Activated B cell treated with CpG ODN at 0.5 μM for 24 hours (primary cell): Measurements from ENCODE around the gene CENPX. TPM values are rescaled to one million over a fixed set of nuclear protein-coding genes. Genes with fewer than 3 reads are reported as not detected.

ENCODE experiments used
- ATAC-seq: fragments of 200-7000 bp; cut with Tn5 transposase; one replicate; pipeline ENCODE4 v1.10.0; 2021; ENCODE audit warnings: low read depth, mild to moderate bottlenecking, moderate library complexity
- CTCF ChIA-PET: fragments of 350-600 bp; sonication (Branson Sonifier 250); formaldehyde crosslinking; loops from one replicate; lab custom pipeline; 2021; ENCODE audit warnings: antibody characterized with exemption; lab: Charles Lee
- POLR2A ChIA-PET: fragments of 350-600 bp; sonication (Branson Sonifier 250); formaldehyde crosslinking; loops from one replicate; lab custom pipeline; 2021; ENCODE audit warnings: antibody characterized with exemption; lab: Charles Lee
- DNase-seq: peaks from one replicate; pipeline ENCODE4 v3.0.0; 2022
- H3K27ac Mint-ChIP-seq: one replicate; pipeline ENCODE4 v1.8.0; 2020; ENCODE audit warnings: mixed read lengths
- H3K27me3 Mint-ChIP-seq: one replicate; pipeline ENCODE4 v1.8.0; 2021; ENCODE audit warnings: mixed read lengths
- H3K36me3 Mint-ChIP-seq: one replicate; pipeline ENCODE4 v1.8.0; 2021; ENCODE audit warnings: low read depth, mixed read lengths
- H3K4me1 Mint-ChIP-seq: one replicate; pipeline ENCODE4 v1.8.0; 2021; ENCODE audit warnings: mixed read lengths
- H3K4me3 Mint-ChIP-seq: one replicate; pipeline ENCODE4 v1.8.0; 2020; ENCODE audit warnings: mild to moderate bottlenecking, mixed read lengths
- H3K9me3 Mint-ChIP-seq: one replicate; pipeline ENCODE4 v1.8.0; 2020; ENCODE audit warnings: mixed read lengths
- intact Hi-C: fragments of 100-400 bp; cut with micrococcal nuclease; formaldehyde crosslinking; loops from one replicate; pipeline ENCODE4 v1.15.1; 2024
- total RNA-seq: library from RNA; stranded (reverse); gene quantifications from 2 replicates; pipeline ENCODE4 v1.2.3, GENCODE V29; 2022
- TF ChIP-seq, protein P1 (sequence below): fragments of 200-600 bp; IDR thresholded peaks from one replicate; pipeline ENCODE4 v1.8.0; 2022; ENCODE audit warnings: antibody characterized with exemption, mild to moderate bottlenecking

CENPX gene
- 37.4 and 41.7 TPM in 2 replicates for total RNA-seq

DNA sequence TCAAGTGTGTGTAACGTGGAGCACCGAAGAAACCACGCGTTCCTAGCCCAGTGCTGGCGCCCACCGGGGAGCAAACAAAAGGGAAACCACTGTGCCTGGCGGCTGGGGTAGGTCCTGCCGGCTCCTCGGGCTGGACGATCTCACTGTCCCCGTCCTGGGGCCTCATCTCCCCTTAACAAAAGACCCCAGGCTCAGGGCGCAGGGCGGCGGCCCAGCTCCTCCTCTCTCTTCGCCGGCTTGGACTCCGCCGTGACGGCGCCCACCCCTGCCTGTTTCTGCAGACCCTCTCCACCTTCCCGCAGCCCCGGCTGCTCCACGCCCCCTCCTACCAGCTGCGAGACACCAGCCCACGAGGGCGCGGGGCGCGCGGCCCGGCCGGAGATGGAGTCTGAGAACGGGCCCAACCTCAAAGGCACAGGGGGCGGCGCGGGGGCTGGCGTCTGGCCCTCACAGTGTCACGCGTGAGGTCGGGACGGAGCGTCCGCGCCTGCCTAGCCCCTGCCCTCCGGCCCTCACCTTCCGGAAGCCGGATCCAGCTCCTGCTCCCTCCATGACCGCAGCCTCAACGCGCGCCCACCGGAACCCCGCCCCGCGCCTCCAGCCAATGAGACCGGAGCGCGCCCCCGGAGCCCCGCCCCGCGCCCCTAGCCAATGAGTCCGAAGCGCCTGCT, at the start of gene CENPX:
Gene CENPX, minus strand, starts transcription at position 569 of the 671 bp plus-strand sequence. Its CDS starts 17 bp downstream, at position 552.
- no peak for ATAC-seq
- intact Hi-C loops: loop anchor here (5.0 kb wide), 2 partner anchors 150 to 475 kb away; partner anchors contain the start of gene ARHGDIA
- no peak for DNase-seq
- CTCF ChIA-PET: interaction anchor here (0.6 to 5.9 kb wide), 3 partner anchors 15 to 63 kb away, joined by 3 to 59 read pairs (median 3); partner anchors contain the start of gene DCXR
- Mint-ChIP-seq H3K4me1 (peaks cover 22% of the 10 kb centered on the region), H3K27ac (peak within 1 kb of the TSS; percentile 35), H3K9me3 (no peaks in the 10 kb centered on the region), H3K27me3 (no peaks in the 10 kb centered on the region), H3K36me3 (peaks cover 4% of the 10 kb centered on the region), H3K4me3 (peak within 1 kb of the TSS; percentile 85)
- POLR2A ChIA-PET: interaction anchor here (0.5 to 3.2 kb wide), 23 partner anchors 13 to 427 kb away, joined by 3 to 43 read pairs (median 4); partner anchors contain the start of genes DCXR, GPS1, MCRIP1 and MRPL12
- TF ChIP-seq, protein P1, sequence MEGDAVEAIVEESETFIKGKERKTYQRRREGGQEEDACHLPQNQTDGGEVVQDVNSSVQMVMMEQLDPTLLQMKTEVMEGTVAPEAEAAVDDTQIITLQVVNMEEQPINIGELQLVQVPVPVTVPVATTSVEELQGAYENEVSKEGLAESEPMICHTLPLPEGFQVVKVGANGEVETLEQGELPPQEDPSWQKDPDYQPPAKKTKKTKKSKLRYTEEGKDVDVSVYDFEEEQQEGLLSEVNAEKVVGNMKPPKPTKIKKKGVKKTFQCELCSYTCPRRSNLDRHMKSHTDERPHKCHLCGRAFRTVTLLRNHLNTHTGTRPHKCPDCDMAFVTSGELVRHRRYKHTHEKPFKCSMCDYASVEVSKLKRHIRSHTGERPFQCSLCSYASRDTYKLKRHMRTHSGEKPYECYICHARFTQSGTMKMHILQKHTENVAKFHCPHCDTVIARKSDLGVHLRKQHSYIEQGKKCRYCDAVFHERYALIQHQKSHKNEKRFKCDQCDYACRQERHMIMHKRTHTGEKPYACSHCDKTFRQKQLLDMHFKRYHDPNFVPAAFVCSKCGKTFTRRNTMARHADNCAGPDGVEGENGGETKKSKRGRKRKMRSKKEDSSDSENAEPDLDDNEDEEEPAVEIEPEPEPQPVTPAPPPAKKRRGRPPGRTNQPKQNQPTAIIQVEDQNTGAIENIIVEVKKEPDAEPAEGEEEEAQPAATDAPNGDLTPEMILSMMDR: no peak

DNA sequence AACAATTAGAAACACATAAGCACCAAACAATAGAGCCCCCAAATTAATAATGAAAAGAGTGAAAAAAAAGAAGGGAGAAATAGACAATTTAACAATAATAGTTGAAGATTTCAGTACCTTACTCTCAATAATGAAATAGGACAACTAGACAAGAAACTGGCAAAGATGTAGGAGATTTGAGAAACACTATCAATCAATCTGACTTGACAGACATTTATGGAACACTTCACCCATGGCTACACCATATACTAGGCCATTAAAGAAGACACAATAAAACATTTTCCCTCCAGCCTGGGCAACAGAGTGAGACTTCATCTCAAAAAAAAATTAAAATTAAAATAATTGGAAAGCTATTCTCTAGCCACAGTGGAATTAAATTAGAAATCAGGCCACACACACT, 47.9 kb upstream of the CENPX start:
- no peak for ATAC-seq
- ChIA-PET POLR2A (interaction anchor here (1.2 kb wide), 1 partner anchor 33 kb away, joined by 4 read pairs; the partner anchor contains the start of gene DCXR), CTCF (no interaction called here)
- no peaks in the 10 kb centered on the region for H3K9me3 Mint-ChIP-seq
- TF ChIP-seq, protein P1: no peak
- no peaks in the 10 kb centered on the region for H3K36me3 Mint-ChIP-seq
- H3K27ac Mint-ChIP-seq: no peak overlapping the region
- peaks cover 3% of the 10 kb centered on the region for H3K27me3 Mint-ChIP-seq
- H3K4me3 Mint-ChIP-seq: no peak overlapping the region
- no peak for DNase-seq
- H3K4me1 Mint-ChIP-seq: peaks cover 6% of the 10 kb centered on the region
- intact Hi-C loops: no loop called here

DNA sequence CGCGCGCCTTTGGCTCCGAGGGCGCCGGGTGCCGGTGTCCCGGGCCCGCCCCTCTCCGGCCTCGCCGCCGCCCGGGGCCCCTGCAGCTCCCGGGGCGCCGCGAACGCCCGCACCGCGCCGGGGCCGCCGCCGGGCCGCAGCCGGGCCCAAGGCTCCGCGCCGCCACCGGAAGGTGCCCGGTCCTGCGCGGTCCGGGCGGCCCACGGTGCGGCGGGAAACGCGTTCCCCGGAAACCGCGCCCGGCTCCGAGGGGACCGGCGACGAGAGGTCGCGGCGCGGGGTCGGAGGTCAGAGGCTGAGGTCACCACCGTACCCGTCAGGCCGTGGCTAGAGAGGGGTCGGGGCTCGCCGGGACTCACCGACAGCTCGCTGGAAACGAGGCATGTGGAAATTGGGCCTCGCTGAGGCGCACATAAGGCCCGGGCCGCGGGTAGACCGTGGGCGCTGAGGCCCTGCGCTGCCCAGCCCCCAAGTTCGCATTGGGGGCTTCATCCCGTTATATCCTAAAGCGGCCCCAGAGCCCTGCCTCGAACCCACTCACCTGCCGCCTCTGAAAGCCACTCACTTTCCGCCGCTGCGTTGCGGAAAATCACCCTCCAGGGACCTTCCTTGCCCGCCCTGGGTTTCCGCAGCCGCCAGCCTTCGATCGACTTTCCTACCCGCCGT, 43.1 kb upstream of the CENPX start, which contains the start of gene DUS1L:
Gene DUS1L, minus strand, starts transcription at position 167 of the 666 bp plus-strand sequence. CDS start 745 bp downstream, outside the sequence.
- POLR2A ChIA-PET: interaction anchor here (0.6 to 3.2 kb wide), 10 partner anchors 11 to 382 kb away, joined by 3 to 14 read pairs (median 5); partner anchors contain the start of genes ARL16, DCXR, FASN and HGS
- TF ChIP-seq, protein P1: no peak
- DNase-seq (peak; percentile 79), ATAC-seq (peak; percentile 89)
- no peaks in the 10 kb centered on the region for H3K27me3 Mint-ChIP-seq
- CTCF ChIA-PET: no interaction called here
- peaks cover 12% of the 10 kb centered on the region for H3K36me3 Mint-ChIP-seq
- intact Hi-C loops: loop anchor here (1.0 to 2.0 kb wide), 3 partner anchors 14 to 33 kb away; partner anchors contain the start of genes DCXR, FASN, GPS1 and RFNG
- no peaks in the 10 kb centered on the region for H3K9me3 Mint-ChIP-seq
- peaks cover 15% of the 10 kb centered on the region for H3K4me1 Mint-ChIP-seq
- H3K27ac Mint-ChIP-seq: peak within 1 kb of the TSS; percentile 78
- H3K4me3 Mint-ChIP-seq: peak within 1 kb of the TSS; percentile 84

DNA sequence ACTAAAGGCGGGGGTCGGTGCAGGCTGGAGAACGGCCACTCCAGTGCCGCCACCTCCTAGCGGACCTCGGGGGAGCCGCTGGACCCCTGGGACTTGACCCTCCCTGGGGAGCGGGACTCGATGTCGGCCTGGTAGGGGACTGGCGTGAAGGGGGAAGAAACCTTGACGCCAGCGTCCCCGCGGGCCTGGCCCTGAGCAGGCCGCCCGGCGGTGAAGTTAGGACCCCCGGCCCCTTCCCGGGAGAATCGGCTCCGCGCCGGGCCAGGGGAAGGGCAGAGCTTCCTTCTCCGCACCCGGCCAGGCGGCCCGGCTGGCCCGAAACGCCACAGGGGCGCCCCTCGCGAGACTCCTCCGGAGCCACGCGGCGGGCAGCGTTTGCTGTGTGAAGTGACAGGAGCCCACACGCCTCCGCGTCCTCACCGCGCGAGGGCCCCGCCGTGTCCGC, 42.5 kb upstream of the CENPX start:
- intact Hi-C loops: loop anchor here (1.0 to 2.0 kb wide), 3 partner anchors 14 to 33 kb away; partner anchors contain the start of genes DCXR, FASN, GPS1 and RFNG
- Mint-ChIP-seq H3K4me3 (peak overlapping the region; percentile 72), H3K27me3 (no peaks in the 10 kb centered on the region), H3K36me3 (peaks cover 14% of the 10 kb centered on the region), H3K27ac (no peak overlapping the region), H3K9me3 (no peaks in the 10 kb centered on the region), H3K4me1 (peaks cover 15% of the 10 kb centered on the region)
- TF ChIP-seq, protein P1: no peak
- ChIA-PET CTCF (no interaction called here), POLR2A (interaction anchor here (0.8 to 3.2 kb wide), 8 partner anchors 10 to 382 kb away, joined by 4 to 14 read pairs (median 7); partner anchors contain the start of genes ARL16, DCXR, FASN and HGS)
- peak; percentile 47 for ATAC-seq
- no peak for DNase-seq
